C4-2B (cell line): ENCODE data around the gene APOBEC3H.

Source experiments
- H3K27ac ChIP-seq: fragments of 450-650 bp; 2 replicates; pipeline ENCODE4 v1.5.1; 2017
- CTCF ChIP-seq: fragments of 450-650 bp; conservative IDR thresholded peaks from 2 replicates; pipeline ENCODE4 v1.5.1; 2017; ENCODE audit warnings: mild to moderate bottlenecking
- ZFX ChIP-seq: fragments of 450-650 bp; IDR thresholded peaks from 2 replicates; pipeline ENCODE4 v1.6.1; 2017

Gene APOBEC3H

GRCh38 chr22:39115570-39115969 is 18.5 kb downstream of the APOBEC3H start:
- TF ChIP-seq CTCF (no peak), ZFX (no peak)
- no peak overlapping the region for H3K27ac ChIP-seq

- H3K27ac ChIP-seq, result no peak overlapping the region
- TF ChIP-seq CTCF (no peak), ZFX (no peak)
These were observed 19.1 kb downstream of the APOBEC3H start for GRCh38 chr22:39115977-39116621.

GRCh38 chr22:39117585-39118191 is 20.6 kb downstream of the APOBEC3H start:
- H3K27ac ChIP-seq, result no peak overlapping the region
- TF ChIP-seq CTCF (peak; percentile 69), ZFX (no peak)

- TF ChIP-seq CTCF (no peak), ZFX (no peak)
- H3K27ac ChIP-seq, result no peak overlapping the region
These were observed 23.9 kb downstream of the APOBEC3H start for GRCh38 chr22:39120983-39121382.

GRCh38 chr22:39122772-39123470 is 25.9 kb downstream of the APOBEC3H start:
- H3K27ac ChIP-seq, result no peak overlapping the region
- TF ChIP-seq ZFX (no peak), CTCF (no peak)

- no peak for TF ChIP-seq CTCF
- H3K27ac ChIP-seq, result no peak overlapping the region
These were observed 26.9 kb downstream of the APOBEC3H start for GRCh38 chr22:39123751-39124581.
